ENCODE results near the gene GABBR2. TPM values are rescaled to one million over a fixed set of nuclear protein-coding genes. Genes with fewer than 3 reads are reported as not detected.

GABBR2 gene
- total RNA-seq, 1 experiment from 2014 or later: 0.74 TPM

DNA sequence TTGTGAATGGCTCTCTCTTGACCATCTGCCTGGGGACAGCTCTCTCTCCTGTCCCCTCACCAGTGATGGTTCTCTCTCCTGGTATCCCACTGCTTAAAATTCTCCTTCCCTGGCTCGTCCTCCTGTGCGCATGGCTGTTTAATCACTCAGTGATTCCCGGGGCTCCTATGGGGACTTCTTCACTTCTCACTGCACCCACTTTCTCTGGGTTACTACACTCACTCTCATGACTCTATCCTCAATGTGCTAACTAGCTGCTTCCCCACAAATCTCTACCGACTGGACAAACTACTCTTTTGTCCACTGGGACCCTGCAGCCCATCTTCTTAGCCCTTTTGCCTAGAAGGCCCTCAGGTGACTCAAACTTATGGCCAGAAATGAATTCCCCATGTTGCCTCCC lies 364.2 kb downstream of the GABBR2 start:
- no peak for DNase-seq (ENCODE audit: low spot score)

DNA sequence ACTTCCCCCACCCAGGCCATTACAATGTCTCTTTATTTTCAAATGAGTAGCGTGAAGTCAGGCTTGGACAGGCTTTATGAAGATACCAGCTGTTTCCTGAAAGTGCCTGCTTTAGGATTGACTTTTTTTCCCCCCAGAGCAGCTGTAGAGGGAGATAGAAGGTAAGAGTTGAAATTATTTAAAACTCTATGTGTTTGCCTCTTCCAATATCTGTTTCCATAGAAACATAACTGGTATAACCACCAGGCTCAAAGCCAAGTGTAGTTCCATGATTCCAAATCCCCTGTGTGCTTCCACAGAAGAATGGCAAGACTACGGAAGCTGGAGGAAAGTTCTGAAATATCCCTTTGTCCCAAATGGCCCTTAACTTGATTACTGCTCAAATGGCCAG lies 365.9 kb downstream of the GABBR2 start:
- DNase-seq (ENCODE audit: low spot score): no peak

DNA sequence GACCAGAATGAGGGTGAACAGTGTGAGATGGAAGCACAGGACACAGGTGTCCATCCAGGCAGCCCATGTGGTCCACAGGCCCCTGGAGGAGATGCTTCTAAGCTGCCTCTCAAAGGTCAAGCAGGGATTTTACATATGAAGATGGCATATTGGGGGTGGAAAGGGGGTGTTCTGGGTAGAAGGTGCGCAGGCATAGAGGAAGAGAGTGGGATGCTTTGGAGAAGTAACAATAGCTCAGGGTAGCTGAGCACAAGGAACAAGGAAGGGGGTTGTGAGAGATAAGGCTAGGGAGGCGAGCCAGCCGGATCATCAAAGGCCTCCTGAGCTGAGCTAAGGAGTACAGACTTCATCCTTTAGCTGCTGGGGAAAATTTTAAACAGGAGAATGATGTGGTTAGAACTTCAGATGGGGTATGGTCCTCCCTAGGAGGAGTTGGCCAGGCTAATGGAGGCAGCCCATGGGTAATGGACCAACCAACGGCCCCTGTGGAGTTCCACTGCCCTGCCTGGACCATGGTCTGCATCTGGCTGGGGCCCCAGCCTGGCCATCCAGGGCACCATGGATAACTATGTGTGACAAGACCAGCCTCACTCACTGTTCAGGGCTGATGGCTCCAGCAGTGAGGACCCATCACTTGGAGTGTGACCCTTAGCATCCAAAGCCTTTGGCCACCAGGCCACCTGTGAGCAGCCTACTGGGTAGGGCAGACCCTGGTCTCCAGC lies 366.5 kb downstream of the GABBR2 start:
- no peak for DNase-seq (ENCODE audit: low spot score)

GRCh38 chr9:98341157-98342097 lies 367.3 kb downstream of the GABBR2 start:
- no peak for DNase-seq (ENCODE audit: low spot score)

DNA sequence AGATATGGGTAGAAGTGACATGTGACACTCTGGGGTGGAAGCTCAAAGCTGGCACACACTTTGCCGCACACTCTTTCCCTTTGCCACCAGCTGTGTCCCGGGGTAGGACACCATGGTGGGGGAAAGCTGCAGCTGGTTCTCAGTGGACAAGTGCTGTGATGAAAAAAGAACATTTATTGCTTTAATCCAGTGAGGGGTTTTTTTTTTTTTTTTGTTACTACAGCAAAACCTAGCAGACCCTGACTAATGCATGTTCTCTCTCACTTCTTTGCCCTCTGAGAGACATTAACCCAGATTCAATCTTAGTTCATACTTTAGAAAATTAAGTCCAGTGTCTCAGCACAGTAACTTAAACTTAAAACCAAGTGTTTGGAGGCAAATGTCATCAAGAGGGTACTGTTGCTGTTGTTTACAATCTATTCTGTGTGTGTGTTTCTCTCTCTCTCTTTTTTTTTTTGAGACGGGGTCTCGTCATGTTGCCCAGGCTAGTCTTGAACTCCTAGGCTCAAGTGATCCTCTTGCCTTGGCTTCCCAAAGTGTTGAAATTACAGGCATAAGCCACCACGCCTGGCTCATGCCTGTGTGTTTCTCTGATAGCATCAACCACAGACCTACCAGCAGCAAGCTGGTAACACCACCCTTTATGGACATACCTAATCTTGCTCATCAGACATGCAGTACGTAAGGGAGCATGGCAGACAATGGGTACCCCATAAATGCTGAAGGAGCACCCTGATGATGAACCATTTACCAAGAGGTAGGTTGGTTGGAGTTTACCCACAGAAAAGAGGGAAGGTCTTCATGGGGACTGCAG lies 368.5 kb downstream of the GABBR2 start:
- DNase-seq (ENCODE audit: low spot score): no peak

DNA sequence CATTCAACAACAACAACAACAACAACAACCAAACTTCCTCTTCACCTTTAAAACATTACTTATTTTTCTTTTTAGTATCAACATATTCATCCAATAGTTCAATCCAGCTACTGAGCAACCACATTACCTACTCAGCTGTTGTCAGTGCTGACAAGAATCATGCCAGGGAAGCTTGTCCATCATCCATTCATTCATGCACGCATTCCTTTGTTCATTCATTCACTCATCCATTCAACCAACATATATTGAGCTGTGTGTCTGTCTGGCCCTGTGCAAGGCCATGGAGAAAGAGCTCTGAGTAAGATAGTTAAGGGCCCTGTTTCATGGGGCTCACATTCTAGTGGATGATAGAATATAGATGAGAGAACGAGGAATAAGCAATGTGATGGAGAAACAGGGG lies 373.1 kb downstream of the GABBR2 start:
- DNase-seq (ENCODE audit: low spot score): no peak

- no peak for DNase-seq (ENCODE audit: low spot score)
Observed at GRCh38 chr9:98334796-98335195, 373.9 kb downstream of the GABBR2 start.

GRCh38 chr9:98333703-98334582 lies 374.8 kb downstream of the GABBR2 start:
- DNase-seq (ENCODE audit: low spot score): peak; percentile 97

DNA sequence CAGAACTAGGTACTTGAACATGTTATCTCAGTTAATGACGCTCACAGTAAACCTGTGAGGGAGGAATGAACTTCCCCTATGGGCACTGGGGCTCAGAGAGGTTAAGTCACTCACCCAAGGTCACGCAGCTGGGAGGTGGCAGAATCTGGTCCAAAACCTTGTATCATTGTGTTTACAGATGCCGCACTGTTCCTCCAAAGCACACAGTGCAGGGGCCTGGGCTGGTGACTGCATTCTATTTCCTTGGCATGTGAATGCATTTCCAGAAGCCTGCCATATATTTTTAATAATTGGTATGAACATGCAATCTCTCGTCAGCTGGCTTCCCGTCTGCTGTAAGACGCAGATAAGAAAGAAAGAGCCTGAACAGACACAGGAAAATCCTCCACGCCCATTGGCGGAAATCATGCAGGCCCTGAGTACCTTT lies 376.3 kb downstream of the GABBR2 start:
- no peak for DNase-seq (ENCODE audit: low spot score)

DNA sequence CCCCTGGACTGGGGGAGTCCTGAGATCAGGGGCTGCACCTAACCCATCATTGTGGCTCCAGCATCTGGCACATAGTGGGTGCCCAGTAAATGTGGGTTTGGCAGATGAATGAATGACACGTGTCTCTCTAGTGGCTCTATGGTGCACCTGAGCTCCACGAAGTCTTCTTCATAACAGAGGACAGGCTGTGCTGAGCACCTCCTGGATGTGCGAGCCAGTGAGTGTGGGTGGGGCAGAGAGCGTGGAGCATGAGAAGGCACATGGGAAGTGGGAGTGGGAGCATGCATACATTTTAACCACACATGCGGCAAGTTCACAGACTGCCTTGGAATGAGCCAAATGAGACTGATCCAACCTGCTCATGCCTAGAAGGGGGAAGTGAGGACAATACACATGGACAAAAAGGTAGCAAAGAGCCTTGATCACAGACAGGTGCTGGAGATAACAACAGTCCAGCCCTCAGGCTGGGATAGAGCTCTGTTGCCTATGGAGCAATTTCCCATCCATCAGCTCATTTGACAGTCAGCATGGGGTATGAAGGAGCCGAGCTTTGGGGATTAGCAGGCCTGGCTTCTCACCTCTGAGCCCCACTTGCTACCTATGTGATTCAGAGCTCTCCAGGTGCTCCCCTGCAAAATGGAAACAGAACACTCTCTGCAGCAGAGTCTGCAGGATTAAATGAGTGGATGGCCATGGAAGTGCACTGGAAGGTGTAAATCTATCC lies 377.0 kb downstream of the GABBR2 start:
- DNase-seq (ENCODE audit: low spot score): no peak

DNA sequence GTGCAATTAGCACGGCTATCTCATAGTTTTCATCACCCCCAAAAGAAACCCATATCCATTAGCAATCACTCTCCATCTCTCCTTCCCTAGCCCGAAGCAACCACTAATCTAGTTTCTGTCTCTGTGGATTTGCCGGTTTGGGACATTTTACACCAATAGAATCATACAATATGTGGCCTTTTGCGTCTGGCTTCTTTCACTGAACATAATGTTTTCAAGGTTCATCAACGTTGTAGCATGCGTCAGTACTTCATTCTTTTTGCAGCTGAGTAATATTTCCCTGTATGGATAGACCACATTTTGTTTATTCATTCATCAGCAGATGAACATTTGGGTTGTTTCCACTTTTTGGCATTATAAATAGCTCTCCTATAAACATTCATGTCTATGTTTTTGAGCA lies 377.9 kb downstream of the GABBR2 start:
- no peak for DNase-seq (ENCODE audit: low spot score)

GRCh38 chr9:98329904-98330303 lies 378.8 kb downstream of the GABBR2 start:
- DNase-seq (ENCODE audit: low spot score): no peak

GRCh38 chr9:98329281-98329680 lies 379.5 kb downstream of the GABBR2 start:
- no peak for DNase-seq (ENCODE audit: low spot score)

DNA sequence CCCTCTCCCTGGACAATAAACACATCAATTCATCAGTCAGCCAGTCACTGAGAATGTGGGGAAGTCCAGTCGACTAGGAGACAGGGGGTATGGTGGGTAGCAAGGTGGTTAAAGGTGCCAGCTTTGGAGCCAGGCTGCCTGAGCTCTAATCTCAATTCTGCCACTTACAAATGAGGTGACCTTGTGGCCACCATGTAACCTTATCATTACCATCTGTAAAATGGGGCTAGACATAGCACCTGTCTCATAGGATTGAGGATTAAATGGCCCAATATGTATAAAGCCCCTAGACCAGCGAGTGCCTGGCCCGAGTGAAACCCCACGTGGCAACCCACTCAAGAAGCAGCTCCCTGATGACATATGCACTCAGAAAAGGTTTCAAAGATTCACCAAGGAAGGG lies 380.0 kb downstream of the GABBR2 start:
- no peak for DNase-seq (ENCODE audit: low spot score)

DNA sequence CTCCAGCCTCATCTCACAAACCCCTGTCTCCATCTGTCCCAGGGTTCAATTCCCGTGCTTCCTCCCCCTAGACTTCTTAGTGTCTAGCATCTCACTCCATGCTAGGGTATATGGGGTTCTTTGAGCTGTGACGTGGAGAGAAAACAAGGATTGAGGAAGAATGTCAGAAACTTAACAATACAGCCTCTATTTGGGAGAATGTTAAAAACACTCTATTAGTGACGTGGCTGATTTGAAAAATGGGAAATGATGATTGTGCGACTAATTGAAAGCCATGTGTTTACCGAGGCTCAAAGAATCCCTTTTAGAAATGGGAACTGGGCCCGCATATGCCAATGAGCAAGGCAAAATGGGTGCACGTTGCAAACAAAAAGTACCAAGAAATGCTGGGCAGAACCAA lies 380.6 kb downstream of the GABBR2 start:
- no peak for DNase-seq (ENCODE audit: low spot score)

DNA sequence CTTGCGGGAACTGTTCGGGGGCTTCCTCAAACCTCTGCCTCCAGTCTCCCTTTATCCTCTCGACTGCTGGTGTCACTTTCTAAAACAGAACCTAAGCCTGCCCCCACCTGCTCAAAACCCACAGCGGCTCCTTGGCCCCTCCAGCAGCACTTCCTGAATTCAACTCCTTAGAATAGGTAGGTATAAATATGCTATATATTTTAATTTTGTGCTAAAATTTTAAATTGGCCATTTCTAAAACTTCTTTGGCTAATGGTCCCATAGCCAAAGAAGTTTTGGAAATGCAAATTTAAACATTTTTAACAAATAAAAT lies 381.5 kb downstream of the GABBR2 start:
- DNase-seq (ENCODE audit: low spot score): no peak

- peak; percentile 57 for DNase-seq (ENCODE audit: low spot score)
Observed at GRCh38 chr9:98326459-98327248, 382.1 kb downstream of the GABBR2 start.

GRCh38 chr9:98324801-98325200 lies 383.9 kb downstream of the GABBR2 start:
- no peak for DNase-seq (ENCODE audit: low spot score)

DNA sequence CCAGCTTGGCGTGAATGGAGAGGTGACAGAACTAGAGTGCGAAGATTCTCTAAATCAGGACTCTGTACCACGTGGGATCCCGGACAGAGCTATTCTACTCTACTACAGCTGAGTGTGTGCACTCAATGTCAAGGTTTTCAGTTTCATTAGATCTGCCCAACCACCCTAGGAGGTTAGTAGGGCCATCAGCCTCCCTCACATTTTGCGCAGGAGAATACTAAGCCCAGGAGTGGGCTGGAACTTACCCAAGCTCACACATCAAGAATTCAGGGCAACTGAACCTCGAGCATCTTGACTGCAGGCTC lies 385.0 kb downstream of the GABBR2 start:
- no peak for DNase-seq (ENCODE audit: low spot score)

Measured in A172 (cell line).